Peyer's patch (tissue), 4 donors: ENCODE data around the gene FBXO31.

Experiments used
- CTCF ChIP-seq, 6 experiments: fragments of 450-650 bp in 4 of 6; fragments of 200-600 bp in 2 of 6; sonication (generic) in 1 of 6; IDR thresholded peaks; one replicate each; pipeline ENCODE4 v1.5.1; 2017 to 2019; ENCODE audit warnings: antibody characterized with exemption in 6 of 6, mild to moderate bottlenecking in 3 of 6, moderate library complexity in 1 of 6
- POLR2A ChIP-seq, 2 donors: fragments of 450-650 bp; IDR thresholded peaks; one replicate each; pipeline ENCODE4 v1.5.1; 2017; ENCODE audit warnings: antibody characterized with exemption in 2 of 2, mild to moderate bottlenecking in 2 of 2, moderate library complexity in 2 of 2

GRCh38 chr16:87350031-87350430 lies 33.5 kb downstream of the FBXO31 start:
- TF ChIP-seq POLR2A (IDR thresholded peaks at IDR 0.05) (no peak), CTCF (IDR thresholded peaks at IDR 0.05) (no peak)
